Measurements from ENCODE around the gene ADARB2. TPM values are rescaled to one million over a fixed set of nuclear protein-coding genes. Genes with fewer than 3 reads are reported as not detected.

The ADARB2 gene
- total RNA-seq, result 0.13 and 1.4 TPM in 2 replicates
- polyA plus RNA-seq, result 0.10 and 0.48 TPM in 2 replicates

DNA sequence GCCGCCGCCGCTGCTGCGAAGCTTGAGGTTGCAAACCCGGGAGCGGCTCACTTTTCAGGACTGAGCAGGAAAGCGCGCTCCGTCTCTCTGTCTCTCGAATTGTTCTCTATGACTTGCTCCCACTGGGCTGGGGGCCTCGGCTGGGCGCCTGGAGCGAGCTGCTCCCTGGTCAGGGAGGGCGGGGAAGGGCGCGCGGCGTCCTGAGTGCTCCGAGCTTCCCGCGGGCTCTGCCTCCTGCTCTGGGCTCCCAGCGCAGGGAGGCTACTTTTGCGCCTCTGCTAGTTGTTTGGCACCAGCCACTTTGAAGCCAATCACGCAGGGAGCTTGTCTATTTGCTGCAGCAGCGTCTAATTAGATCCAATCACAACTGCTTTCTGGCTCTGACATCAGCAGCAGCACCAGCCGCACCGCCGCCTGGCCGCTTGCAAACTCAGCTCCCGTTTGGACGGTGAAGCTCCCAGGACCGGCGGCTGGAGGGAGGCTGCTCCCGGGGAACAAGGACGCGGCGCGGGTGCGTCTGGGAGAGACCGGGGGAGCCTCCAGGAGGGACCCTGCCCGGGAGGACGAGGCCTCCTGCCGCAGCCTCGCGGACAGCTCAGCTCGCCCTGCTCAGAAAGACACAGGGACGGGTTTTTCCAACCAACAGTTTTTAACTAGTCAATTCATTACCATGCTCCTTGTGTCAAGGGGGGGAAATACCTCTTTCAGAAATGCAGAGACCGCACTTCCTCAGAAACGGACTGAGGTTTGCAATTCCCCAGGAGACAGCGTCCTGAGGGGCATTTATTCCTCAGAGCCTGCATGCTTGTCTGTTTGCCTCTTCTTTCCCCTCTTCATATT, at the start of gene ADARB2:
TSS of gene ADARB2 (minus strand) at position 304 of the 840 bp plus-strand sequence.
- peaks cover 9% of the 10 kb centered on the region for H3K4me1 ChIP-seq (ENCODE audit: insufficient read depth)
- no peaks in the 10 kb centered on the region for H3K9me2 ChIP-seq (replicated peaks; ENCODE audit: insufficient read depth)
- H3K36me3 ChIP-seq (replicated peaks; ENCODE audit: insufficient read depth, low read depth), result no peaks in the 10 kb centered on the region
- H3K79me2 ChIP-seq, result no peaks in the 10 kb centered on the region
- peak; percentile 61 for DNase-seq (ENCODE audit: low spot score)
- peak within 1 kb of the TSS; percentile 95 for H3K4me2 ChIP-seq
- peaks cover 90% of the 10 kb centered on the region for H3K27me3 ChIP-seq
- no peaks in the 10 kb centered on the region for H4K20me1 ChIP-seq (ENCODE audit: insufficient read depth, poor library complexity, severe bottlenecking)
- peak within 1 kb of the TSS; percentile 44 for H3K4me3 ChIP-seq
- TF ChIP-seq, protein P1, sequence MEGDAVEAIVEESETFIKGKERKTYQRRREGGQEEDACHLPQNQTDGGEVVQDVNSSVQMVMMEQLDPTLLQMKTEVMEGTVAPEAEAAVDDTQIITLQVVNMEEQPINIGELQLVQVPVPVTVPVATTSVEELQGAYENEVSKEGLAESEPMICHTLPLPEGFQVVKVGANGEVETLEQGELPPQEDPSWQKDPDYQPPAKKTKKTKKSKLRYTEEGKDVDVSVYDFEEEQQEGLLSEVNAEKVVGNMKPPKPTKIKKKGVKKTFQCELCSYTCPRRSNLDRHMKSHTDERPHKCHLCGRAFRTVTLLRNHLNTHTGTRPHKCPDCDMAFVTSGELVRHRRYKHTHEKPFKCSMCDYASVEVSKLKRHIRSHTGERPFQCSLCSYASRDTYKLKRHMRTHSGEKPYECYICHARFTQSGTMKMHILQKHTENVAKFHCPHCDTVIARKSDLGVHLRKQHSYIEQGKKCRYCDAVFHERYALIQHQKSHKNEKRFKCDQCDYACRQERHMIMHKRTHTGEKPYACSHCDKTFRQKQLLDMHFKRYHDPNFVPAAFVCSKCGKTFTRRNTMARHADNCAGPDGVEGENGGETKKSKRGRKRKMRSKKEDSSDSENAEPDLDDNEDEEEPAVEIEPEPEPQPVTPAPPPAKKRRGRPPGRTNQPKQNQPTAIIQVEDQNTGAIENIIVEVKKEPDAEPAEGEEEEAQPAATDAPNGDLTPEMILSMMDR (IDR thresholded peaks at IDR 0.05; ENCODE audit: poor library complexity), result no peak
- TF ChIP-seq EZH2phosphoT487 (IDR thresholded peaks at IDR 0.05; ENCODE audit: low read depth, severe bottlenecking, unreplicated experiment), result no peak
- no peak for TF ChIP-seq EZH2 (IDR thresholded peaks at IDR 0.05; ENCODE audit: borderline replicate concordance)
- H3K9me3 ChIP-seq (ENCODE audit: low read depth), result no peaks in the 10 kb centered on the region
- 1% methylated on average over 48 of the region's 50 CpGs for WGBS (ENCODE audit: low lambda C conversion rate, missing lambda C conversion rate)
- H2AFZ ChIP-seq, result peak within 1 kb of the TSS; percentile 37
- H3K27ac ChIP-seq, result no peak within 1 kb of the TSS

DNA sequence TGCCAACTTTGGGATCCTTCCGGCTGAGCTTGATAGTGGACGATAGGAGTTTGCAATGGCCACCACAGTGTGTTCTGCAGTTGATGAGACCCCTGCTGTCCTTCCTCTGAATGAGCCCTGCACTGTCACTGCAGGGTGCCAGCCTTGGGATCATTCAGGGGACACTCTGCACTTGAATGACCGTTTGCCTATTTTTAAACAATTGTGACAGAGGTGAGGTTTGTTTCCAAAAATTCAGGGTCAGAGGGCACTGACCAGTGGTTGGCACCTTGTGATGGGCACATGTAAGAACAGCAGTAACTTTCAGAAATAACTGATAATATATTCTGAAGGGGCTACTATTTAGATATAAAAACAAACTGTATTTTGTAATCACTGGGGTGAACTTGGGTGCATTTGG, 48.5 kb upstream of the ADARB2 start:
- DNase-seq (ENCODE audit: low spot score), result no peak
- no peak overlapping the region for H3K27ac ChIP-seq

GRCh38 chr10:1782841-1783240, 45.5 kb upstream of the ADARB2 start:
- TF ChIP-seq, protein P1 (IDR thresholded peaks at IDR 0.05; ENCODE audit: poor library complexity), result no peak
- TF ChIP-seq EZH2 (IDR thresholded peaks at IDR 0.05; ENCODE audit: borderline replicate concordance), result no peak
- no peak for TF ChIP-seq EZH2phosphoT487 (IDR thresholded peaks at IDR 0.05; ENCODE audit: low read depth, severe bottlenecking, unreplicated experiment)
- WGBS (ENCODE audit: low lambda C conversion rate, missing lambda C conversion rate), result 85% methylated on average over 5 of the region's 5 CpGs

More for the DNA sequence above, 48.5 kb upstream of the ADARB2 start:
- 72% methylated on average over 3 of the region's 3 CpGs for WGBS (ENCODE audit: low lambda C conversion rate, missing lambda C conversion rate)
- Histone ChIP-seq H3K9me3 (ENCODE audit: low read depth) (no peaks in the 10 kb centered on the region), H3K4me2 (no peak overlapping the region), H3K9me2 (replicated peaks; ENCODE audit: insufficient read depth) (no peaks in the 10 kb centered on the region), H3K4me3 (no peak overlapping the region), H3K27me3 (no peaks in the 10 kb centered on the region), H3K36me3 (replicated peaks; ENCODE audit: insufficient read depth, low read depth) (no peaks in the 10 kb centered on the region), H3K79me2 (no peaks in the 10 kb centered on the region), H4K20me1 (ENCODE audit: insufficient read depth, poor library complexity, severe bottlenecking) (no peaks in the 10 kb centered on the region), H2AFZ (no peak overlapping the region), H3K4me1 (ENCODE audit: insufficient read depth) (no peaks in the 10 kb centered on the region)
- TF ChIP-seq EZH2phosphoT487 (IDR thresholded peaks at IDR 0.05; ENCODE audit: low read depth, severe bottlenecking, unreplicated experiment) (no peak), EZH2 (IDR thresholded peaks at IDR 0.05; ENCODE audit: borderline replicate concordance) (no peak)
- TF ChIP-seq, protein P1 (IDR thresholded peaks at IDR 0.05; ENCODE audit: poor library complexity), result no peak

More at GRCh38 chr10:1782841-1783240, 45.5 kb upstream of the ADARB2 start:
- Histone ChIP-seq H3K4me3 (no peak overlapping the region), H2AFZ (no peak overlapping the region), H3K4me1 (ENCODE audit: insufficient read depth) (no peaks in the 10 kb centered on the region), H3K9me3 (ENCODE audit: low read depth) (no peaks in the 10 kb centered on the region), H3K36me3 (replicated peaks; ENCODE audit: insufficient read depth, low read depth) (no peaks in the 10 kb centered on the region), H3K27me3 (no peaks in the 10 kb centered on the region), H3K9me2 (replicated peaks; ENCODE audit: insufficient read depth) (no peaks in the 10 kb centered on the region), H3K4me2 (no peak overlapping the region), H3K27ac (no peak overlapping the region), H4K20me1 (ENCODE audit: insufficient read depth, poor library complexity, severe bottlenecking) (no peaks in the 10 kb centered on the region), H3K79me2 (no peaks in the 10 kb centered on the region)
- DNase-seq (ENCODE audit: low spot score), result no peak

Data from hepatocyte (in vitro differentiated cells).